Measurements from ENCODE around the gene SDHAF4.
"Not testable (repeated sequence)": the region's sequence is repeated elsewhere in the genome, so short reads cannot be mapped to it uniquely, and the experiment has no call there.

GRCh38 chr6:70552286-70552940, 14.3 kb upstream of the SDHAF4 start:
- TF ChIP-seq POLR2AphosphoS5 (IDR thresholded peaks at IDR 0.05; ENCODE audit: low read depth); REST (IDR thresholded peaks at IDR 0.05; ENCODE audit: insufficient replicate concordance, low read depth); CTCF (IDR thresholded peaks at IDR 0.05; ENCODE audit: insufficient read depth, low read length); GABPA (IDR thresholded peaks at IDR 0.05; ENCODE audit: low read depth): not testable (repeated sequence)
